ENCODE data around the gene IFFO2. TPM values are rescaled to one million over a fixed set of nuclear protein-coding genes. Genes with fewer than 3 reads are reported as not detected.

IFFO2 gene
- total and polyA plus RNA-seq, 2 donors (not counting 3 experiments of a cell fraction or from before 2014, with no cell fraction given), result 31.1 to 31.3 TPM

GRCh38 chr1:18899363-18900049 lies 57.0 kb downstream of the IFFO2 start:
- DNase-seq (ENCODE audit: low read depth, low spot score) (no peak), FAIRE-seq (no peak)
- Histone ChIP-seq H3K4me2 (ENCODE audit: insufficient read depth, low read length) (no peak overlapping the region), H3K4me3 (replicated peaks in 1 of 3; ENCODE audit: insufficient read depth in 1 of 3, low read depth in 1 of 3, low read length in 3 of 3) (no peak overlapping the region), H3K27me3 (ENCODE audit: control insufficient read depth in 2 of 2, insufficient read depth in 2 of 2, low read length in 2 of 2) (no peaks in the 10 kb centered on the region), H3K9me3 (replicated peaks; ENCODE audit: control insufficient read depth, insufficient read depth, low read length) (no peaks in the 10 kb centered on the region), H3K36me3 (ENCODE audit: control insufficient read depth in 2 of 2, extremely low read depth in 1 of 2, insufficient read depth in 2 of 2, low read length in 2 of 2) (no peaks in the 10 kb centered on the region), H2AFZ (ENCODE audit: low read depth, low read length) (no peak overlapping the region), H3K4me1 (ENCODE audit: control insufficient read depth, extremely low read depth, insufficient read depth, low read length) (peaks cover 13% of the 10 kb centered on the region), H4K20me1 (replicated peaks; ENCODE audit: control insufficient read depth, extremely low read depth, insufficient read depth, low read length) (no peaks in the 10 kb centered on the region), H3K9ac (replicated peaks; ENCODE audit: extremely low read depth, insufficient read depth, low read length) (no peak overlapping the region), H3K9me1 (replicated peaks; ENCODE audit: control insufficient read depth, extremely low read depth, insufficient read depth, low read length) (no peaks in the 10 kb centered on the region), H3K27ac (ENCODE audit: insufficient read depth, low read depth, low read length) (no peak overlapping the region), H3K79me2 (ENCODE audit: control insufficient read depth, insufficient read depth, low read length) (no peaks in the 10 kb centered on the region)
- CTCF ChIA-PET, result interaction anchor here (1.0 to 1.4 kb wide), 5 partner anchors 8 to 197 kb away, joined by 3 to 8 read pairs (median 5); no protein-coding TSS in a partner anchor
- no TSS peak for BruUV-seq (replicated peaks)
- POLR2A ChIA-PET, result no interaction called here
- intact Hi-C loops (cut with micrococcal nuclease), result loop anchor here (5.0 to 10.0 kb wide), 2 partner anchors 315 to 1667 kb away; partner anchors contain the start of gene UBR4
- TF ChIP-seq, protein P1, sequence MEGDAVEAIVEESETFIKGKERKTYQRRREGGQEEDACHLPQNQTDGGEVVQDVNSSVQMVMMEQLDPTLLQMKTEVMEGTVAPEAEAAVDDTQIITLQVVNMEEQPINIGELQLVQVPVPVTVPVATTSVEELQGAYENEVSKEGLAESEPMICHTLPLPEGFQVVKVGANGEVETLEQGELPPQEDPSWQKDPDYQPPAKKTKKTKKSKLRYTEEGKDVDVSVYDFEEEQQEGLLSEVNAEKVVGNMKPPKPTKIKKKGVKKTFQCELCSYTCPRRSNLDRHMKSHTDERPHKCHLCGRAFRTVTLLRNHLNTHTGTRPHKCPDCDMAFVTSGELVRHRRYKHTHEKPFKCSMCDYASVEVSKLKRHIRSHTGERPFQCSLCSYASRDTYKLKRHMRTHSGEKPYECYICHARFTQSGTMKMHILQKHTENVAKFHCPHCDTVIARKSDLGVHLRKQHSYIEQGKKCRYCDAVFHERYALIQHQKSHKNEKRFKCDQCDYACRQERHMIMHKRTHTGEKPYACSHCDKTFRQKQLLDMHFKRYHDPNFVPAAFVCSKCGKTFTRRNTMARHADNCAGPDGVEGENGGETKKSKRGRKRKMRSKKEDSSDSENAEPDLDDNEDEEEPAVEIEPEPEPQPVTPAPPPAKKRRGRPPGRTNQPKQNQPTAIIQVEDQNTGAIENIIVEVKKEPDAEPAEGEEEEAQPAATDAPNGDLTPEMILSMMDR (IDR thresholded peaks at IDR 0.05; ENCODE audit: extremely low read depth in 1 of 2, insufficient read depth in 1 of 2, low read depth in 1 of 2, low read length in 2 of 2), result no peak
- TF ChIP-seq JUN (IDR thresholded peaks at IDR 0.05; ENCODE audit: borderline replicate concordance, insufficient read depth, insufficient read length, low read depth), result no peak
- TF ChIP-seq EZH2 (IDR thresholded peaks at IDR 0.05; ENCODE audit: borderline replicate concordance, low read depth, low read length, severe bottlenecking), result no peak
- TF ChIP-seq POLR2AphosphoS5 (IDR thresholded peaks at IDR 0.05; ENCODE audit: insufficient read depth, low read depth, low read length), result no peak
- no peak for TF ChIP-seq POLR2A (IDR thresholded peaks at IDR 0.05; ENCODE audit: low read depth, low read length)
- TF ChIP-seq MYC (IDR thresholded peaks at IDR 0.05; ENCODE audit: low read depth, low read length), result no peak
- no peak for TF ChIP-seq FOS (IDR thresholded peaks at IDR 0.05; ENCODE audit: borderline replicate concordance, insufficient read depth, low read length)
- dilution Hi-C loops (cut with MboI; ENCODE audit: extremely low pct_ligation_motif_present, low sequenced_read_pairs), result no loop called here
